ENCODE results near the gene KCNG2. TPM values are rescaled to one million over a fixed set of nuclear protein-coding genes. Genes with fewer than 3 reads are reported as not detected.

The KCNG2 gene
- total RNA-seq, 4 donors from 2014 or later, result 2.3 to 3.8 (median 3.2) TPM; not detected in 1

DNA sequence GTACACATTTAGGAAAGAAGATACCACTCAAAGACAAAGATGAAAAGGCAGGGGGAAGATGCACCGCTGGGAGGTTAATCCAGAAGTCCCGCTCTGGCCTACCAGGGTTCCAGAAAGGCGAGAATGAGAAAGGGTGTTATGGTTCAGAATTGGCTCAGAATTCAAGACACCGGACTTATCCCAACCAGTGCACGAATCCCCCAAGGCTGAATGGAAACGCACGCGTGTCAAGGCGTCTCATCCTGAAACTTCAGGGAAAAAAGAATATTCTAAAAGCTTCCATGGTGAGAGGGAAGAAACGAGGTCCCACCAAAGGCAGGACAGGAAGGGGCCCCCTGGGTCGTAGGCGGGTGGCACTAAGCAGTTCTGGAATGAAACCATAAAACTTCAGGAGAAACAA, 81.8 kb downstream of the KCNG2 start:
- Histone ChIP-seq H3K36me3 (no peaks in the 10 kb centered on the region), H3K4me1 (no peaks in the 10 kb centered on the region), H3K27ac (no peak overlapping the region), H3K9me3 (no peaks in the 10 kb centered on the region), H3K4me3 (no peak overlapping the region), H3K27me3 (no peaks in the 10 kb centered on the region)
- no peak for TF ChIP-seq POLR2A (IDR thresholded peaks at IDR 0.05)
- TF ChIP-seq, protein P1, sequence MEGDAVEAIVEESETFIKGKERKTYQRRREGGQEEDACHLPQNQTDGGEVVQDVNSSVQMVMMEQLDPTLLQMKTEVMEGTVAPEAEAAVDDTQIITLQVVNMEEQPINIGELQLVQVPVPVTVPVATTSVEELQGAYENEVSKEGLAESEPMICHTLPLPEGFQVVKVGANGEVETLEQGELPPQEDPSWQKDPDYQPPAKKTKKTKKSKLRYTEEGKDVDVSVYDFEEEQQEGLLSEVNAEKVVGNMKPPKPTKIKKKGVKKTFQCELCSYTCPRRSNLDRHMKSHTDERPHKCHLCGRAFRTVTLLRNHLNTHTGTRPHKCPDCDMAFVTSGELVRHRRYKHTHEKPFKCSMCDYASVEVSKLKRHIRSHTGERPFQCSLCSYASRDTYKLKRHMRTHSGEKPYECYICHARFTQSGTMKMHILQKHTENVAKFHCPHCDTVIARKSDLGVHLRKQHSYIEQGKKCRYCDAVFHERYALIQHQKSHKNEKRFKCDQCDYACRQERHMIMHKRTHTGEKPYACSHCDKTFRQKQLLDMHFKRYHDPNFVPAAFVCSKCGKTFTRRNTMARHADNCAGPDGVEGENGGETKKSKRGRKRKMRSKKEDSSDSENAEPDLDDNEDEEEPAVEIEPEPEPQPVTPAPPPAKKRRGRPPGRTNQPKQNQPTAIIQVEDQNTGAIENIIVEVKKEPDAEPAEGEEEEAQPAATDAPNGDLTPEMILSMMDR (IDR thresholded peaks at IDR 0.05), result no peak
- no peak for DNase-seq

DNA sequence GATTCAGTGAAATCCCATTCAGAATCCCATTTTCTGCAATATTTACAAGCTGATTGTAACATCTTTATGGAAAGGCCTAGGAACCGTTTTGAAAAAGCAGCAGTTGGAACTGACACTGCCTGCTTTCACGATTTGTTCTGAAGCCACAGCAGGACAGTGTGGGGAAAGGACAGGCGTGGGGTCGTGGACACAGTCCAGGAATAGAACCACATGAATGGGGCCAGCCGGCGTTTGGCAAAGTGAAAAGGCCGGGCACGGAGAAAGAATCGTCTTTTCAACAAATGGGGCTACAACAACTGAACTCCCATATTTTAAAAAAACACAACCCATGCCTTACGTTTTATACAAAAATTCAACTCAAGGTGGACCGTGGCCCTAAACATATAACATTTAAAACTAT, 84.0 kb downstream of the KCNG2 start:
- Histone ChIP-seq H3K36me3 (no peaks in the 10 kb centered on the region), H3K27me3 (no peaks in the 10 kb centered on the region), H3K4me3 (no peak overlapping the region), H3K9me3 (peaks cover 0 to 2% (median 0%) of the 10 kb centered on the region in 4 donors), H3K27ac (no peak overlapping the region), H3K4me1 (no peaks in the 10 kb centered on the region)
- no peak for DNase-seq
- TF ChIP-seq POLR2A (IDR thresholded peaks at IDR 0.05), result no peak
- TF ChIP-seq, protein P1 (IDR thresholded peaks at IDR 0.05), result no peak

DNA sequence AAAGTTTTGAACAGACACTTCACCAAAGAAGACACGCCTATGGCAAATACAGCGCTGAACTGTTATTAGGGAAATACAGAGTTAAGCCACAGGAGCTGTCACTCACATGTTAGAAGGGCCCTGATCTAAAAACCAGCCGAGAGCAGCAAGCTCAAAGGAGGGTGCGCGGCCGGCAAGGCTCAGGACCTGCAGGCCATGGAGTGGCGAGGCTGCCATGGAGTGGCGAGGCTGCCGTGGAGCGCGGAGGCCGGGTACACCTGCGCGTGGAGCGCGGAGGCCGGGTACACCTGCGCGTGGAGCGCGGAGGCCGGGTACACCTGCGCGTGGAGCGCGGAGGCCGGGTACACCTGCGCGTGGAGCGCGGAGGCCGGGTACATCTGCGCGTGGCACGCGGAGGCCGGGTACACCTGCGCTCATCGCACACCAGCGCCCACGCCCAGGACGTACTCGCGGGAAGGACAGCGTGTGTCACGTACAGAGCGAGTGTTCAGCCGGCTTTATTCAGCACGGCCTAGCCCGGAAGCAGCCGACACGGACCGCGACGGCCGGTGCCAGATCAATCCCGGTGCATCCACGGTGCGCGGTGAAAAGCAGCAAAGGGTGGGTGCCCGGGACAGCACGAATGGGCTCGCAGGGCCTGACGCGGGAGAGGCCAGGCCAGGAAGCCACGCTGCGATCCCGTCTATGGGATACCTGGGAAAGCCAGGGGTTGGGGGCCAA, 84.9 kb downstream of the KCNG2 start:
- Histone ChIP-seq H3K36me3 (no peaks in the 10 kb centered on the region), H3K4me3 (no peak overlapping the region), H3K27ac (no peak overlapping the region), H3K9me3 (peaks cover 0 to 9% (median 3%) of the 10 kb centered on the region in 4 donors), H3K4me1 (no peaks in the 10 kb centered on the region), H3K27me3 (no peaks in the 10 kb centered on the region)
- TF ChIP-seq POLR2A (IDR thresholded peaks at IDR 0.05), result no peak
- TF ChIP-seq, protein P1 (IDR thresholded peaks at IDR 0.05), result no peak
- peak in 1 of 3 donors; percentile 45 for DNase-seq

DNA sequence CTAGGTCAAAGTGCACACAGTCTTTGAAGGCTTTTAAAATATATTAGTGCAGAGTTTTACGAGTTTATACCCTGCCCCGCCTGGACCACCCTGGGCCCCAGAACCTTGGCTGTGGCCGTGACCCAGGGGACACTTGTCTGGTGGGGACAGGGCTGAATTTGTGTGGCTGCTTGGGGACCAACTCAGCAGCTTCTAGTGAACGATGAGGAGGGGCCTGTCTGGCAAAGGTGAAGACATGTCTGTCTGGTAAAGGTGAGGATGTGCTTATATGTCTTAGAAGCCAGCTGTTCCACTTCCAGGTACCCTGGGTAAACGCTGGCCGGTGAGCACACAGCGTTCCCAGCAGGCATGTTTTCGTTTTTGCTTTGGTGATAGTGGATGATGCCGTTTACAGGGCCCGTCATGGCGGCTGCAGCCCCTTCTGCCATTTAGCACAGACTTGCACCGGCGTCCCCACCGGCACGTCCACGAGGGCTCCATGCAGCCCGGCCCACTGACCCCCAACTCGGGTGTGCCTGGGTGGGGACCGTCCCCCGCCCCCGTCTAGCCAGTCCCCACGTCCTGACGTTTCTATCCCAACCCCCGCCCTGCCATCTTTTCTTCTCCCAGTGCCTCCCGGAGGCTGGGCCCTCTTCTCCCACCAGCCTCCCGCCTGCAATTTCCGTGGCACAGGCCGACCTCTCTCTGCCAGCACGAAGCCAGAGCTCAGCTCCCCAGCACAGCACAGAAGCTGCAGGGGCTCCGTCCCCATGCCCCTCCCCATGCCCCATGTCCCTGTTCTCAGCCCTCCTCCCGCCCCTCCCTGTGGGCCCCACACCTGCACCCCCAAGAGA, 85.9 kb downstream of the KCNG2 start:
- peaks cover 0 to 18% (median 5%) of the 10 kb centered on the region in 4 donors for H3K9me3 ChIP-seq
- H3K36me3 ChIP-seq, result no peaks in the 10 kb centered on the region
- H3K4me3 ChIP-seq, result no peak overlapping the region
- no peak for TF ChIP-seq POLR2A (IDR thresholded peaks at IDR 0.05)
- TF ChIP-seq, protein P1 (IDR thresholded peaks at IDR 0.05), result no peak
- DNase-seq, result no peak
- H3K27ac ChIP-seq, result no peak overlapping the region
- no peaks in the 10 kb centered on the region for H3K27me3 ChIP-seq
- no peaks in the 10 kb centered on the region for H3K4me1 ChIP-seq

DNA sequence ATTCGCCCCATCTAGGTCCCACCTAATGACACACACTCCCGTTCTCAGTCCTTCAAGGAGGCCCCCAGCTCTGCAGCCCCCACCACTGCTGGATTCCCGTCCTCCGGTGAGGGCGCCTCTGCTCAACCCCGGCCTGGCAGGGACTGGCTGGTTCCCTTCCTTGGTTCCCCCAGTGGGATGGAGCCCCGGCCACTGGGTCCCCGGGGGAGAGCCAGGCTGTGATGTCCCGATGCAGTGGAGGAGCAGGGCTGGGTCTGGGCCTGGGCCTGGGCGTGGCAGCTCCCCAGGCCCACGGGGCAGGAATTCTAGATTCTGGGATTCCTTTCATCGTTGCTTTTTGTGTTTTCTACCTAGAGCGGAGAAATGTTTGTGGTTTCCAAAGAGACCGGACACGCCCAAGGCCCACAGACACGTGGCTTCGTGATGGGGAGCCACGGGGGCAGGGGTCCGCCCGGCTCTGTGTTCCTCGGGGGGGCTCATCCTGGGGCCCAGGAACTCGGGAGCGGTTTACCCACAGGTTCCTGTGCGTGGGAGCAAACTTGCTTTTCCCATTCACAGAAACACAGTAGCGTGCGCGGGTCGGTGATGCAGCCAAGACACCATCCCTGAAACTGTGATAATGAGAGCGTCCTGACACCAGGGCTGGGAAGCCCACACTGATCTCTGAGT, 86.7 kb downstream of the KCNG2 start:
- no peaks in the 10 kb centered on the region for H3K4me1 ChIP-seq

More for the DNA sequence above, 86.7 kb downstream of the KCNG2 start:
- H3K36me3 ChIP-seq, result no peaks in the 10 kb centered on the region
- H3K27me3 ChIP-seq, result no peaks in the 10 kb centered on the region
- H3K9me3 ChIP-seq, result peaks cover 0 to 20% (median 5%) of the 10 kb centered on the region in 4 donors
- no peak overlapping the region for H3K4me3 ChIP-seq
- TF ChIP-seq, protein P1 (IDR thresholded peaks at IDR 0.05), result no peak
- no peak for TF ChIP-seq POLR2A (IDR thresholded peaks at IDR 0.05)
- DNase-seq, result no peak
- H3K27ac ChIP-seq, result no peak overlapping the region
